Pancreas (tissue), 10 donors: ENCODE data around the gene WDFY4. TPM values are rescaled to one million over a fixed set of nuclear protein-coding genes. Genes with fewer than 3 reads are reported as not detected.

Source experiments
- ATAC-seq, 4 donors: fragments of 200-7000 bp; cut with Tn5 transposase; one replicate each; pipeline versions ENCODE4 v1.8.0 to v1.9.1; 2020; ENCODE audit warnings: mild to moderate bottlenecking in 4 of 4, moderate library complexity in 4 of 4
- DNase-seq, 6 donors: peaks; one replicate each; pipeline ENCODE4 v3.0.0-alpha.2; 2020
- FAIRE-seq: peaks from 2 replicates; lab custom pipeline; 2012; peaks lifted over from hg19 to GRCh38; lab: Jason Lieb, UNC
- H3K27ac ChIP-seq, 4 donors: fragments of 200-600 bp; sonication (generic); 1 replicate in 3 of 4; 2 replicates in 1 of 4; pipeline versions ENCODE4 v1.5.0 to v1.8.0; 2020
- H3K27me3 ChIP-seq, 4 donors: fragments of 200-600 bp; one replicate each; pipeline ENCODE4 v1.8.0; 2021
- H3K36me3 ChIP-seq, 3 donors: fragments of 200-600 bp; sonication (generic) in 1 of 3; one replicate each; pipeline versions ENCODE4 v1.5.0 to v1.8.0; 2020 to 2021
- H3K4me1 ChIP-seq, 3 donors: fragments of 200-600 bp; one replicate each; pipeline ENCODE4 v1.8.0; 2021
- H3K4me3 ChIP-seq, 4 donors: fragments of 200-600 bp; sonication (generic) in 2 of 4; one replicate each; pipeline versions ENCODE4 v1.5.0 to v1.8.0; 2020 to 2021
- H3K9me3 ChIP-seq, 4 donors: fragments of 200-600 bp; one replicate each; pipeline ENCODE4 v1.8.0; 2021
- CTCF ChIP-seq, 4 donors: fragments of 200-600 bp; sonication (generic) in 3 of 4; IDR thresholded peaks; one replicate each; pipeline versions ENCODE4 v1.5.0 to v1.8.0; 2021; ENCODE audit warnings: antibody characterized with exemption in 4 of 4
- WGBS, 2 donors: extraction: QIAGEN DNeasy Blood & Tissue Kit; methylation state at CpG; one replicate each; pipeline ENCODE4 v1.1.7; 2013; 5-methylcytosine and 5-hydroxymethylcytosine counted together
- intact Hi-C, 3 donors: fragments of 100-400 bp; cut with DNase I; formaldehyde crosslinking; loops; one replicate each; pipeline versions ENCODE4 v1.11.1 to v1.14.2; 2022
- polyA plus RNA-seq, 2 donors: library from polyadenylated mRNA; stranded (reverse); fragments of 200-250 nt; gene quantifications; one replicate each; pipeline ENCODE4 v1.2.3, GENCODE V29; 2013
- total RNA-seq, 6 donors: library from RNA; stranded (reverse); fragmentation: NEBNext Ultra II Directional in 4 of 6; extraction: Animal tissue kit (Norgen Biotek cat#: 25700) in 4 of 6; gene quantifications; one replicate each; pipeline versions ENCODE4 v1.2.1 to v1.2.4, GENCODE V29; 2021 to 2023
- donor health status: healthy with polysubstance abuse.
- donor health status: DM: no; HTN: no; CAD: no; lungs with moderate emphysema.
- donor health status: DM: no; HTN: no; CAD: no.
- donor health status: control.
- donor health status: control.
- donor health status: Bipolar disorder and iron deficiency.
- donor health status: DM: yes; HTN: yes; CAD: no.
- donor health status: DM: no; HTN: no; CAD: no.
- donor health status: DM: no; HTN: no; CAD: no.
- donor health status: DM: yes; HTN: yes; CAD: no.

The WDFY4 gene
- total and polyA plus RNA-seq, 8 donors: 0.14 to 8.4 (median 0.72) TPM

GRCh38 chr10:48684463-48684791 lies 246 bp upstream of the WDFY4 start:
- Histone ChIP-seq H3K27me3 (no peaks in the 10 kb centered on the region), H3K36me3 (no peaks in the 10 kb centered on the region), H3K4me3 (no peak overlapping the region), H3K4me1 (no peaks in the 10 kb centered on the region), H3K27ac (no peak overlapping the region), H3K9me3 (no peaks in the 10 kb centered on the region)
- DNase-seq (no peak), ATAC-seq (no peak), FAIRE-seq (no peak)
- no peak for TF ChIP-seq CTCF (IDR thresholded peaks at IDR 0.05)
- WGBS, 2 donors: 81 to 82% methylated on average over 6 of the region's 6 CpGs
- intact Hi-C loops: no loop called here

GRCh38 chr10:48685731-48686130 lies 1.1 kb downstream of the WDFY4 start:
- no peak for DNase-seq
- 71 to 86% methylated on average over 6 of the region's 6 CpGs for WGBS, 2 donors
- Histone ChIP-seq H3K4me3 (no peak overlapping the region), H3K27ac (no peak overlapping the region), H3K27me3 (no peaks in the 10 kb centered on the region), H3K36me3 (no peaks in the 10 kb centered on the region), H3K9me3 (no peaks in the 10 kb centered on the region), H3K4me1 (no peaks in the 10 kb centered on the region)
- no peak for FAIRE-seq
- TF ChIP-seq CTCF (IDR thresholded peaks at IDR 0.05): no peak
- no peak for ATAC-seq
- intact Hi-C loops: no loop called here

GRCh38 chr10:48690791-48691660 lies 6.4 kb downstream of the WDFY4 start:
- no peak for DNase-seq
- FAIRE-seq: no peak

GRCh38 chr10:48691812-48692528 lies 7.3 kb downstream of the WDFY4 start:
- intact Hi-C loops: no loop called here
- 29 to 32% methylated on average over 8 of the region's 8 CpGs for WGBS, 2 donors
- ATAC-seq: no peak

More at GRCh38 chr10:48690791-48691660, 6.4 kb downstream of the WDFY4 start:
- no peaks in the 10 kb centered on the region for H3K36me3 ChIP-seq
- ATAC-seq: no peak
- H3K27ac ChIP-seq: no peak overlapping the region
- TF ChIP-seq CTCF (IDR thresholded peaks at IDR 0.05): no peak
- H3K4me3 ChIP-seq: no peak overlapping the region
- WGBS, 2 donors: 74 to 81% methylated on average over 11 to 12 of the region's 12 CpGs
- no peaks in the 10 kb centered on the region for H3K9me3 ChIP-seq
- no peaks in the 10 kb centered on the region for H3K27me3 ChIP-seq
- no peaks in the 10 kb centered on the region for H3K4me1 ChIP-seq
- intact Hi-C loops: no loop called here

More at GRCh38 chr10:48691812-48692528, 7.3 kb downstream of the WDFY4 start:
- DNase-seq (no peak), FAIRE-seq (no peak)
- no peaks in the 10 kb centered on the region for H3K36me3 ChIP-seq
- no peaks in the 10 kb centered on the region for H3K27me3 ChIP-seq
- H3K4me3 ChIP-seq: no peak overlapping the region
- H3K9me3 ChIP-seq: no peaks in the 10 kb centered on the region
- no peaks in the 10 kb centered on the region for H3K4me1 ChIP-seq
- H3K27ac ChIP-seq: no peak overlapping the region
- TF ChIP-seq CTCF (IDR thresholded peaks at IDR 0.05): no peak
